Activated CD4-positive, alpha-beta T cell treated with anti-CD3 and anti-CD28 coated beads, Interleukin-2, amount 10 ng/mL, durations not matched to agents 24 days and 14 days (primary cell): ENCODE data around the gene CD4. TPM values are rescaled to one million over a fixed set of nuclear protein-coding genes. Genes with fewer than 3 reads are reported as not detected.

Experiments
- DNase-seq: peaks from one replicate; pipeline ENCODE4 v3.0.0; 2022
- H3K27ac Mint-ChIP-seq: one replicate; pipeline ENCODE4 v1.8.0; 2022; ENCODE audit warnings: mild to moderate bottlenecking, mixed read lengths
- H3K27me3 Mint-ChIP-seq: one replicate; pipeline ENCODE4 v1.8.0; 2022; ENCODE audit warnings: mixed read lengths
- H3K36me3 Mint-ChIP-seq: one replicate; pipeline ENCODE4 v1.8.0; 2022; ENCODE audit warnings: low read depth, mild to moderate bottlenecking, mixed read lengths
- H3K4me1 Mint-ChIP-seq: one replicate; pipeline ENCODE4 v1.8.0; 2021; ENCODE audit warnings: mixed read lengths
- H3K4me3 Mint-ChIP-seq: one replicate; pipeline ENCODE4 v1.8.0; 2022; ENCODE audit warnings: mild to moderate bottlenecking, moderate library complexity, mixed read lengths
- H3K9me3 Mint-ChIP-seq: one replicate; pipeline ENCODE4 v1.8.0; 2021; ENCODE audit warnings: mixed read lengths
- intact Hi-C: fragments of 100-400 bp; cut with micrococcal nuclease; formaldehyde crosslinking; loops from one replicate; pipeline ENCODE4 v1.15.1; 2023
- total RNA-seq: library from RNA; stranded (reverse); gene quantifications from 2 replicates; pipeline ENCODE4 v1.2.3, GENCODE V29; 2022

The CD4 gene
- total RNA-seq, 1 donor from 2014 or later: 271 TPM

- peaks cover 26% of the 10 kb centered on the region for H3K4me1 Mint-ChIP-seq
- intact Hi-C loops: loop anchor here (5.0 kb wide), 3 partner anchors 35 to 270 kb away; partner anchors contain the start of genes IFFO1 and PTMS
- peaks cover 2% of the 10 kb centered on the region for H3K36me3 Mint-ChIP-seq
- H3K4me3 Mint-ChIP-seq: peak overlapping the region; percentile 60
- H3K27me3 Mint-ChIP-seq: peaks cover 58% of the 10 kb centered on the region
- peak; percentile 85 for DNase-seq
- no peaks in the 10 kb centered on the region for H3K9me3 Mint-ChIP-seq
- peak overlapping the region; percentile 38 for H3K27ac Mint-ChIP-seq
Measured at GRCh38 chr12:6827437-6827911, 38.1 kb downstream of the CD4 start.

GRCh38 chr12:6827982-6828780, 38.9 kb downstream of the CD4 start, which contains the start of gene P3H3:
Gene P3H3 (plus strand): TSS chr12:6828407. CDS start chr12:6828441, 34 bp downstream.
- peak within 1 kb of the TSS; percentile 87 for H3K27ac Mint-ChIP-seq
- no peak for DNase-seq
- no peaks in the 10 kb centered on the region for H3K9me3 Mint-ChIP-seq
- H3K4me3 Mint-ChIP-seq: peak within 1 kb of the TSS; percentile 92
- H3K27me3 Mint-ChIP-seq: peaks cover 52% of the 10 kb centered on the region
- peaks cover 2% of the 10 kb centered on the region for H3K36me3 Mint-ChIP-seq
- intact Hi-C loops: loop anchor here (5.0 kb wide), 3 partner anchors 36 to 271 kb away; partner anchors contain the start of genes IFFO1 and PTMS
- peaks cover 26% of the 10 kb centered on the region for H3K4me1 Mint-ChIP-seq

- H3K27me3 Mint-ChIP-seq: peaks cover 50% of the 10 kb centered on the region
- no peaks in the 10 kb centered on the region for H3K9me3 Mint-ChIP-seq
- intact Hi-C loops: loop anchor here (5.0 kb wide), 3 partner anchors 37 to 272 kb away; partner anchors contain the start of genes IFFO1 and PTMS
- peaks cover 26% of the 10 kb centered on the region for H3K4me1 Mint-ChIP-seq
- DNase-seq: peak; percentile 82
- peak overlapping the region; percentile 92 for H3K4me3 Mint-ChIP-seq
- H3K36me3 Mint-ChIP-seq: peaks cover 2% of the 10 kb centered on the region
- peak overlapping the region; percentile 87 for H3K27ac Mint-ChIP-seq
Measured at GRCh38 chr12:6828781-6829535, 39.6 kb downstream of the CD4 start.

- no peaks in the 10 kb centered on the region for H3K9me3 Mint-ChIP-seq
- peaks cover 2% of the 10 kb centered on the region for H3K36me3 Mint-ChIP-seq
- DNase-seq: no peak
- H3K4me3 Mint-ChIP-seq: peak overlapping the region; percentile 92
- peak overlapping the region; percentile 87 for H3K27ac Mint-ChIP-seq
- H3K27me3 Mint-ChIP-seq: peaks cover 47% of the 10 kb centered on the region
- intact Hi-C loops: loop anchor here (5.0 kb wide), 3 partner anchors 37 to 272 kb away; partner anchors contain the start of genes IFFO1 and PTMS
- H3K4me1 Mint-ChIP-seq: peaks cover 30% of the 10 kb centered on the region
Measured at GRCh38 chr12:6829536-6830220, 40.4 kb downstream of the CD4 start.

GRCh38 chr12:6830286-6830890, 41.1 kb downstream of the CD4 start:
- Mint-ChIP-seq H3K27ac (no peak overlapping the region), H3K36me3 (peaks cover 2% of the 10 kb centered on the region), H3K4me3 (peak overlapping the region; percentile 26), H3K9me3 (no peaks in the 10 kb centered on the region), H3K27me3 (peaks cover 40% of the 10 kb centered on the region), H3K4me1 (peaks cover 24% of the 10 kb centered on the region)
- intact Hi-C loops: no loop called here
- DNase-seq: no peak

- peak overlapping the region; percentile 26 for H3K4me3 Mint-ChIP-seq
- H3K4me1 Mint-ChIP-seq: peaks cover 24% of the 10 kb centered on the region
- H3K36me3 Mint-ChIP-seq: peaks cover 2% of the 10 kb centered on the region
- intact Hi-C loops: no loop called here
- no peaks in the 10 kb centered on the region for H3K9me3 Mint-ChIP-seq
- no peak overlapping the region for H3K27ac Mint-ChIP-seq
- no peak for DNase-seq
- H3K27me3 Mint-ChIP-seq: peaks cover 37% of the 10 kb centered on the region
Measured at GRCh38 chr12:6830999-6831398, 41.7 kb downstream of the CD4 start.

- Mint-ChIP-seq H3K4me1 (peaks cover 24% of the 10 kb centered on the region), H3K9me3 (no peaks in the 10 kb centered on the region), H3K4me3 (no peak overlapping the region), H3K36me3 (peaks cover 2% of the 10 kb centered on the region), H3K27me3 (peaks cover 34% of the 10 kb centered on the region), H3K27ac (no peak overlapping the region)
- intact Hi-C loops: no loop called here
- no peak for DNase-seq
Measured at GRCh38 chr12:6831450-6831995, 42.2 kb downstream of the CD4 start.

- no peak for DNase-seq
- Mint-ChIP-seq H3K36me3 (peaks cover 2% of the 10 kb centered on the region), H3K4me3 (no peak overlapping the region), H3K27me3 (peaks cover 31% of the 10 kb centered on the region), H3K4me1 (peaks cover 24% of the 10 kb centered on the region), H3K27ac (no peak overlapping the region), H3K9me3 (no peaks in the 10 kb centered on the region)
- intact Hi-C loops: no loop called here
Measured at GRCh38 chr12:6832125-6832524, 42.8 kb downstream of the CD4 start.

GRCh38 chr12:6833189-6833890, 44.0 kb downstream of the CD4 start:
- no peak for DNase-seq
- Mint-ChIP-seq H3K27me3 (peaks cover 23% of the 10 kb centered on the region), H3K4me3 (no peak overlapping the region), H3K27ac (no peak overlapping the region), H3K4me1 (peaks cover 16% of the 10 kb centered on the region), H3K9me3 (no peaks in the 10 kb centered on the region), H3K36me3 (peaks cover 2% of the 10 kb centered on the region)
- intact Hi-C loops: no loop called here

- Mint-ChIP-seq H3K36me3 (no peaks in the 10 kb centered on the region), H3K4me1 (peaks cover 11% of the 10 kb centered on the region), H3K9me3 (no peaks in the 10 kb centered on the region), H3K4me3 (no peak overlapping the region), H3K27me3 (peaks cover 18% of the 10 kb centered on the region), H3K27ac (peak overlapping the region; percentile 9)
- DNase-seq: no peak
- intact Hi-C loops: no loop called here
Measured at GRCh38 chr12:6834254-6834653, 44.9 kb downstream of the CD4 start.

- intact Hi-C loops: no loop called here
- Mint-ChIP-seq H3K4me1 (peaks cover 7% of the 10 kb centered on the region), H3K4me3 (no peak overlapping the region), H3K36me3 (no peaks in the 10 kb centered on the region), H3K27me3 (peaks cover 18% of the 10 kb centered on the region), H3K9me3 (no peaks in the 10 kb centered on the region), H3K27ac (no peak overlapping the region)
- DNase-seq: no peak
Measured at GRCh38 chr12:6834873-6835272, 45.5 kb downstream of the CD4 start.

- DNase-seq: no peak
- intact Hi-C loops: no loop called here
- Mint-ChIP-seq H3K4me1 (peaks cover 7% of the 10 kb centered on the region), H3K36me3 (no peaks in the 10 kb centered on the region), H3K27me3 (peaks cover 2% of the 10 kb centered on the region), H3K27ac (no peak overlapping the region), H3K4me3 (no peak overlapping the region), H3K9me3 (no peaks in the 10 kb centered on the region)
Measured at GRCh38 chr12:6836851-6837250, 47.5 kb downstream of the CD4 start.
